WTC11 (cell line): ENCODE measurements around the gene MGMT. TPM values are rescaled to one million over a fixed set of nuclear protein-coding genes. Genes with fewer than 3 reads are reported as not detected.

Experiments used
- ATAC-seq: fragments of 200-7000 bp; cut with Tn5 transposase; 2 replicates; pipeline ENCODE4 v1.10.0; 2021; ENCODE audit warnings: mild to moderate bottlenecking, moderate library complexity
- CTCF ChIA-PET: fragments of 300-600 bp; sonication (Branson Sonifier 250); formaldehyde crosslinking; loops from one replicate; lab custom pipeline; 2021; ENCODE audit warnings: antibody characterized with exemption; lab: Charles Lee
- POLR2A ChIA-PET: fragments of 350-600 bp; sonication (Branson Sonifier 250); formaldehyde crosslinking; loops from one replicate; lab custom pipeline; 2021; ENCODE audit warnings: antibody characterized with exemption; lab: Charles Lee
- DNase-seq: peaks from one replicate; pipeline ENCODE4 v3.0.0; 2021; ENCODE audit warnings: low spot score
- H3K27ac Mint-ChIP-seq: 2 replicates; pipeline ENCODE4 v1.8.0; 2021; ENCODE audit warnings: mixed read lengths
- H3K27me3 Mint-ChIP-seq: 2 replicates; pipeline ENCODE4 v1.8.0; 2021; ENCODE audit warnings: low read depth, mild to moderate bottlenecking, moderate library complexity, mixed read lengths
- H3K36me3 Mint-ChIP-seq: 2 replicates; pipeline ENCODE4 v1.8.0; 2021; ENCODE audit warnings: mixed read lengths
- H3K4me1 Mint-ChIP-seq: 2 replicates; pipeline ENCODE4 v1.8.0; 2022; ENCODE audit warnings: mixed read lengths
- H3K4me3 Mint-ChIP-seq: 2 replicates; pipeline ENCODE4 v1.8.0; 2021; ENCODE audit warnings: mild to moderate bottlenecking, moderate library complexity, mixed read lengths
- H3K9me3 Mint-ChIP-seq: 2 replicates; pipeline ENCODE4 v1.8.0; 2021; ENCODE audit warnings: mixed read lengths
- ATF2 ChIP-seq: sonication (generic); formaldehyde crosslinking; IDR thresholded peaks from 2 replicates; pipeline ENCODE4 v1.8.1; 2022; ENCODE audit warnings: low read depth, missing genetic modification reagents, borderline replicate concordance
- FOXK1 ChIP-seq: sonication (generic); formaldehyde crosslinking; IDR thresholded peaks from 2 replicates; pipeline ENCODE4 v1.8.0; 2022; ENCODE audit warnings: mild to moderate bottlenecking, moderate library complexity, missing genetic modification reagents
- FOXP4 ChIP-seq: sonication (generic); formaldehyde crosslinking; IDR thresholded peaks from 2 replicates; pipeline ENCODE4 v1.8.0; 2022; ENCODE audit warnings: mild to moderate bottlenecking, missing genetic modification reagents
- GABPB1 ChIP-seq: sonication (generic); formaldehyde crosslinking; IDR thresholded peaks from 2 replicates; pipeline ENCODE4 v1.8.1; 2023; ENCODE audit warnings: mild to moderate bottlenecking, missing genetic modification reagents
- GRHL2 ChIP-seq: fragments of 250-450 bp; sonication (Bioruptor Pico); IDR thresholded peaks from 2 replicates; pipeline ENCODE4 v1.8.0; 2022; ENCODE audit warnings: mild to moderate bottlenecking, moderate library complexity; ENCODE audit not compliant: insufficient replicate concordance, severe bottlenecking
- GTF2I ChIP-seq: fragments of 250-450 bp; sonication (Bioruptor Pico); conservative IDR thresholded peaks from 2 replicates; pipeline ENCODE4 v1.4.0; 2021; ENCODE audit warnings: mild to moderate bottlenecking
- HMGA2 ChIP-seq: fragments of 250-450 bp; sonication (Bioruptor Pico); IDR thresholded peaks from 2 replicates; pipeline ENCODE4 v1.4.0; 2021; ENCODE audit warnings: mild to moderate bottlenecking, moderate library complexity
- HMGXB4 ChIP-seq: sonication (generic); formaldehyde crosslinking; IDR thresholded peaks from 2 replicates; pipeline ENCODE4 v1.8.1; 2023; ENCODE audit warnings: mild to moderate bottlenecking, moderate library complexity, missing genetic modification reagents
- JAZF1 ChIP-seq: fragments of 250-450 bp; sonication (Bioruptor Pico); IDR thresholded peaks from 2 replicates; pipeline ENCODE4 v1.9.0; 2021; ENCODE audit warnings: moderate library complexity, mild to moderate bottlenecking, inconsistent platforms
- NFATC4 ChIP-seq: fragments of 250-450 bp; sonication (Bioruptor Pico); IDR thresholded peaks from 2 replicates; pipeline ENCODE4 v1.9.0; 2021; ENCODE audit warnings: mild to moderate bottlenecking
- NFE2L1 ChIP-seq: sonication (generic); formaldehyde crosslinking; IDR thresholded peaks from 2 replicates; pipeline ENCODE4 v1.8.1; 2023; ENCODE audit warnings: missing genetic modification reagents
- PRDM15 ChIP-seq: sonication (generic); formaldehyde crosslinking; IDR thresholded peaks from 2 replicates; pipeline ENCODE4 v1.8.0; 2022; ENCODE audit warnings: missing genetic modification reagents
- SMAD3 ChIP-seq: sonication (generic); formaldehyde crosslinking; IDR thresholded peaks from 2 replicates; pipeline ENCODE4 v1.8.0; 2022; ENCODE audit warnings: missing genetic modification reagents, mild to moderate bottlenecking, borderline replicate concordance
- USF2 ChIP-seq: sonication (generic); formaldehyde crosslinking; IDR thresholded peaks from 2 replicates; pipeline ENCODE4 v1.8.1; 2023; ENCODE audit warnings: mild to moderate bottlenecking, missing genetic modification reagents, moderate library complexity
- ZBTB43 ChIP-seq: sonication (generic); formaldehyde crosslinking; IDR thresholded peaks from 2 replicates; pipeline ENCODE4 v1.8.1; 2023; ENCODE audit warnings: mild to moderate bottlenecking, missing genetic modification reagents
- ZNF232 ChIP-seq: sonication (generic); formaldehyde crosslinking; IDR thresholded peaks from 2 replicates; pipeline ENCODE4 v1.8.0; 2022; ENCODE audit warnings: mild to moderate bottlenecking, missing genetic modification reagents
- ZNF416 ChIP-seq: fragments of 250-450 bp; sonication (Bioruptor Pico); IDR thresholded peaks from 2 replicates; pipeline ENCODE4 v1.9.0; 2021; ENCODE audit warnings: mild to moderate bottlenecking, inconsistent platforms
- ZNF423 ChIP-seq: fragments of 250-450 bp; sonication (Bioruptor Pico); IDR thresholded peaks from 2 replicates; pipeline ENCODE4 v2.1.2; 2022; ENCODE audit warnings: mild to moderate bottlenecking, moderate library complexity
- ZNF532 ChIP-seq: fragments of 250-450 bp; sonication (Bioruptor Pico); IDR thresholded peaks from 2 replicates; pipeline ENCODE4 v1.9.0; 2021; ENCODE audit warnings: mild to moderate bottlenecking, borderline replicate concordance
- ZSCAN18 ChIP-seq: fragments of 250-450 bp; sonication (Bioruptor Pico); IDR thresholded peaks from 2 replicates; pipeline ENCODE4 v2.1.2; 2022; ENCODE audit warnings: mild to moderate bottlenecking, moderate library complexity
- total RNA-seq: library from RNA; stranded (reverse); gene quantifications from 3 replicates; pipeline ENCODE4 v1.2.3, GENCODE V29; 2021

MGMT gene
- total RNA-seq, 1 experiment from 2014 or later, result 11.8 TPM

GRCh38 chr10:129809431-129809830, 342.4 kb downstream of the MGMT start:
- CTCF ChIA-PET, result no interaction called here
- H3K27me3 Mint-ChIP-seq, result no peaks in the 10 kb centered on the region; the same call in 1 of the 2 replicates

More at GRCh38 chr10:129809431-129809830, 342.4 kb downstream of the MGMT start:
- Mint-ChIP-seq H3K4me1 (no peaks in the 10 kb centered on the region), H3K4me3 (no peak overlapping the region), H3K9me3 (peaks cover 27% of the 10 kb centered on the region), H3K36me3 (peaks cover 20% of the 10 kb centered on the region), H3K27ac (no peak overlapping the region)
- POLR2A ChIA-PET, result no interaction called here
- ATAC-seq (no peak), DNase-seq (no peak)
- no peak for TF ChIP-seq ZNF416 (CRISPR knock-in tag)
- no peak for TF ChIP-seq FOXP4
- TF ChIP-seq GRHL2 (CRISPR knock-in tag), result no peak
- no peak for TF ChIP-seq JAZF1
- no peak for TF ChIP-seq GABPB1 (CRISPR knock-in tag)
- no peak for TF ChIP-seq ZSCAN18
- no peak for TF ChIP-seq HMGA2
- TF ChIP-seq ZBTB43 (CRISPR knock-in tag), result no peak
- no peak for TF ChIP-seq ZNF423
- no peak for TF ChIP-seq HMGXB4 (CRISPR knock-in tag)
- TF ChIP-seq FOXK1 (CRISPR knock-in tag), result no peak
- no peak for TF ChIP-seq SMAD3
- no peak for TF ChIP-seq NFATC4
- TF ChIP-seq NFE2L1 (CRISPR knock-in tag), result no peak
- no peak for TF ChIP-seq ZNF532
- TF ChIP-seq GTF2I (CRISPR knock-in tag), result no peak
- TF ChIP-seq ATF2 (CRISPR knock-in tag), result no peak
- no peak for TF ChIP-seq PRDM15 (CRISPR knock-in tag)
- TF ChIP-seq USF2 (CRISPR knock-in tag), result no peak
- TF ChIP-seq ZNF232 (CRISPR knock-in tag), result no peak
